G401 (cell line): ENCODE measurements around the gene CFLAR. TPM values are rescaled to one million over a fixed set of nuclear protein-coding genes. Genes with fewer than 3 reads are reported as not detected.

Source experiments
- DNase-seq: peaks from one replicate; pipeline ENCODE4 v3.0.0-alpha.2; 2015; ENCODE audit warnings: low spot score
- in situ Hi-C: cut with HindIII; loops from 2 replicates; pipeline ENCODE4 v1.10.0; 2016; ENCODE audit warnings: low sequenced_read_pairs, mixed read lengths
- total RNA-seq: library from RNA; depleted of rRNA; stranded (reverse); fragments of >200 nt; shearing (Covaris generic); gene quantifications from 2 replicates; pipeline ENCODE4 v1.2.3, GENCODE V29; 2014; rRNA removed

CFLAR gene
- 17.9 and 24.1 TPM in 2 replicates for total RNA-seq

DNA sequence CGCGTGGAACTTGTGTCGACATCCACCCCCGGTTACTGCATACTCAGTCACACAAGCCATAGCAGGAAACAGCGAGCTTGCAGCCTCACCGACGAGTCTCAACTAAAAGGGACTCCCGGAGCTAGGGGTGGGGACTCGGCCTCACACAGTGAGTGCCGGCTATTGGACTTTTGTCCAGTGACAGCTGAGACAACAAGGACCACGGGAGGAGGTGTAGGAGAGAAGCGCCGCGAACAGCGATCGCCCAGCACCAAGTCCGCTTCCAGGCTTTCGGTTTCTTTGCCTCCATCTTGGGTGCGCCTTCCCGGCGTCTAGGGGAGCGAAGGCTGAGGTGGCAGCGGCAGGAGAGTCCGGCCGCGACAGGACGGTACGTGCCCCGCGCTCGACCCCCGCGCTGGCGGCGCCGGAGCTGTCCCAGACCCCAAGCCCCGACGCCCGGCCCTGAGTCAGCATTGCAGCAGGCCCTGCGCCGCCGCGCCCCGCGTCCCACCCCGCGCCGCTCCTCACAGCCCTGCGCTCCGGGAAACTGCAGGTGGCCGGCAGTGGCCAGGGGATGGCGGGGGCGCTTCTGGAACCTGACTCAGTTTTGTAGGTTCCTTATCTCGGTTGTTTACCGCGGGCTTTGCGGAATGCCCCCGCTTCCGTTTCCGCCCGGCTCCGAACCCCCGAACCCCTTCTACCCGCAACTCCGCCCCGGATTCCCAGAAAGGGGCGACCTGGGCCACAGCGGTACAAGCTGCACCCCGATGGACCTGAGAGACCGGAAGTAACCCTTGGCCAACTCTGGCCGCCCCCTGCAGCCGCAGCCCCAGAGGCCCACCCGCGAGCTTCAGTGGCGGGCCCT lies at the start of gene CFLAR:
TSS of gene CFLAR (plus strand) at position 50 of the 844 bp plus-strand sequence. CDS start 13,702 bp downstream, outside the sequence.
- in situ Hi-C loops = no loop called here
- DNase-seq = peak; percentile 78

DNA sequence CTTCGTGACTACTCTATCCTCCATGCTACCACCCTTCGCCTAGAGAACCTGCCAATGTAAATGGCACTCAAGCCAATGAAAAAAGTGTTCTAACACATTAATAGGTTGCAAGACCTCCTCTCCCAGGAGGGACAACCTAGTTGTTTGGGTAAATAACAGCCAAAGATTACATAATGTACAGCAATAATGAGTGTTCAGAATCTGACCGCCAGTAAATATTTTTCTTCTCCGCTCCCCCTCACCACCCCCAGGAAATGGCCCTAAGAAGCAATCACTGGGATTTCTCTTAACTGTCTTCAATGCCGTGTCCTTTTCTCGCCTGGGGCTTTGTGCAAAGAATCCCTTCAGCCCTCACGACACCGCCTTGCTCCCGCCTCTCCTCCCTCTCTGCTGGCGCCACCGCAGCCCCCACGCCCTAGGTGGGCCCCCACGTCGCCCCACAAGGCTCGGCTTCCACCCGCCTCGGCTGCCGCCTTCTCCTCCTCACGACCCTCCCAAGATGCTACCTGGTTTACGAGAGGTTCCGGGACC lies 45.0 kb upstream of the CFLAR start:
- in situ Hi-C loops = no loop called here

DNA sequence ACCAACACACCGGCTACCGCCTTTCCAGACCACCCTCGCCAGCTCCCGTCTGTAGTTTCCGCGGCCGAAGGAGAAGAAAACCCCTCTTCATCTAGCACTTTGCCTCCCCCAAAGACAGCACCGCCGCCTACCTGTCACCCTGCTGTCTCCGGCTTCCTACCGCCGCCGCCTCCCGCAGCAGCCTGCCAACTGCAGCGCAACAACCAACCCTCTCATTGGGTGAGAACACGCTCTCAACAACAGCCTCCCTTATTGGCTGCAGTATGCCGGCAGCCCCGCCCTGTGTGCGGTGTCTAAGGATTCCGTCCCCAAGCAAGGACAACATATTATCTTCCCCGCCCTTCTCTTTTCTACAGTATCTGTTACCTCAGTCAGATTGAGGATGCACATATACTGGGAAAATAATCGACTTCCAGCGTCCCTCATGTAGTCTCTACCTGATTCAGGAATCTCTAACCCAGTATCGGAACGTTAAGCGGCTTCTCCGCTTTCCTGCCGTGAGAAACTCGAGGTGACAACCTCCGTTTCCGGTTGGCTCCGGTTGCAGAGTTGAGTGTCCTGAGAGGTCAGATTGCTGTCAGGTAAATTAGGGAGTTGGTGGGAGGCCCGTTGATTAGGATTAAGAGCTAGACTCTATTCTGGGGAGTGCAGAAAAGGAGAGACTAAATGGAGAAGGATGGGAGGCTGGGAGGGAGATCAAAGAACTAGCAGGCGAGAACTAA lies 44.3 kb upstream of the CFLAR start, which contains the start of the genes HYCC2 and NDUFB3:
TSS of gene HYCC2 (minus strand) at position 193 of the 722 bp plus-strand sequence. CDS start 47,662 bp downstream, outside the sequence.
TSS of gene NDUFB3 (plus strand) at position 523 of the 722 bp plus-strand sequence. CDS start 6,882 bp downstream, outside the sequence.
- in situ Hi-C loops = no loop called here

More for the DNA sequence above, 45.0 kb upstream of the CFLAR start:
- peak; percentile 58 for DNase-seq

DNA sequence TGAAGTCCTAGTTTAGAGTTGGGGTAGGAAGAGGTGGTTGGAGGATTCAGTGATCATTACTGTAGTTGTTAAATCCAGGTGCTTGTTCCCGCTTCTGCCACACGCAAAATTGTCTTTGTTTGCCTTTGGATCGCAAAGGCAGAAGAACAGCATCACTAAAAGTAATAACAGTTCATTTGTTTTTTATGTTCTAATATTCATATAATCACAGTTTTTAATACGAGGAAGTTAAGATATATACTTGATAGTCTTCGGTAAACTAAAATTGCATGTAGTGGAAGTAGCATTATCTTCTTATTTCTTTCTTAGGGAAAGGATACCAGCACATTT lies 43.8 kb upstream of the CFLAR start:
- DNase-seq = no peak
- in situ Hi-C loops = no loop called here

More for the DNA sequence above, 44.3 kb upstream of the CFLAR start, which contains the start of the genes HYCC2 and NDUFB3:
- peak; percentile 95 for DNase-seq

DNA sequence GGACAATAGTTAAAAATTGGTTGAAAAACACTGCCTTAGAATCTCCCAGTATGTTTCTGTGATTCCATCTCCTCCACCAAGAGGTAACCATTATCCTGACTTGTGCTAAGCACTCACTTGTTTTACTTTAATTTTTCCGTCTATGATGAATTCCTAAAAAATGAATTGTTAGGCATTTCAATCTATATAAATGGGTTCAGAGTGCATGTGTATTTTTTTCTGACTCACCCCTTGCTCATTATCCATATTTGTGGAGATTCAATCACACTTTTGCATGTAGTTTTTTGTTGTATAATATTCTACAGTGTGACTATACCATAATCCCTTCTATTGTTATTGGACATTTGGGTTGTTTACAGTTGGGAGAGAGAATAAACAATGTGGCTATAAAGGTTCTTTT lies 42.9 kb upstream of the CFLAR start:
- in situ Hi-C loops = no loop called here
- DNase-seq = no peak

DNA sequence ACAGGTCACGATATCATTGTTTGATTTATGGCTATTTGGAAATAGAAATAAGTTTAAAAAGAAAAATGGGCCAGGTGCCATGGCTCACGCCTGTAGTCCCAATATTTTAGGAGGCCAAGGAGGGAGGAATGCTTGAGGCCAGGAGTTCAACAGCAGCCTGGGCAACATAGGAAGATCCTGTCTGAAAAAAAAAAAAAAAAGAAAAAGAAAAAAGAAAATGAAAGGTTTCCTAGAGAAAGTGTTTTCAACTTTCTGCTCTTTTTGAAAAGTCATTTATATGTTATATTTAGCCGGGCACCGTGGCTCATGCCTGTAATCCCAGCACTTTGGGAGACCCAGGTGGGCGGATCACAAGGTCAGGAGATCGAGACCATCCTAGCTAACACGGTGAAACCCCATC lies 41.0 kb upstream of the CFLAR start:
- in situ Hi-C loops = no loop called here
- DNase-seq = no peak

DNA sequence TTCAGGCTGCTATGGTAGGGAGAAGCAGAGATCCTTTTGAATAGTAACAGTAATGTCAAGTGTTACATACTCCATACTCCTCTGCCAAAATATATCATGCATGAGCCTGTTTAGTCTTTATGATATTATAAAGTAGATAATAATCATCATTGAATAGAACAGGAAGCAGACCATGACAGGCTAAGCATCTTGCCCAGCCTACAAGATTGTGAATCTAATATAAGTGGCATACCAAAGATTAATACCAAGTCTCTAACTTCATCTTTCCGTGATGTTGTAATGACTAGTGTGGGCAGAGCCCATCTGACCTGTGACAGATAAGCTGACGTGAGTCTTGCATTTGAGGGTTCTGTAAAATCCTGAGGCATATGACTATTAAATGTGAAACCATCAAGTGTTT lies 31.1 kb upstream of the CFLAR start:
- in situ Hi-C loops = no loop called here
- DNase-seq = no peak

DNA sequence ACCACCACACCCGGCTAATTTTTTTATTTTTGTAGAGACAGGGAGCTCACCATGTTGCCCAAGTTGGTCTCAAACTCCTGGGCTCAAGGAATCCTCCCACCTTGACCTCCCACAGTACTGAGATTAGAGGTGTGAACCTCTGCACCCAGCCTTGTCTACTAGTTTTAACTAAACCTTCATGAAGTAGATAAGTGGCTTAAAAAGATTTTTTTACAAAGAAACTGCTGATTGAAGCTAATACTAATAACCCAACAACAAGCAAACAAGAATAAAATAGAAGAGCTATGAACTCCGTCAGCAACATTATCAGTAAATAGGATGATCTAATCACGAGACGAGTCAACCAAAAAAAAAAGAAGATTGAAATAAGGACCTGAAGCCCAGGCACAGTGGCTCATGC lies 25.4 kb upstream of the CFLAR start:
- no peak for DNase-seq
- in situ Hi-C loops = no loop called here

DNA sequence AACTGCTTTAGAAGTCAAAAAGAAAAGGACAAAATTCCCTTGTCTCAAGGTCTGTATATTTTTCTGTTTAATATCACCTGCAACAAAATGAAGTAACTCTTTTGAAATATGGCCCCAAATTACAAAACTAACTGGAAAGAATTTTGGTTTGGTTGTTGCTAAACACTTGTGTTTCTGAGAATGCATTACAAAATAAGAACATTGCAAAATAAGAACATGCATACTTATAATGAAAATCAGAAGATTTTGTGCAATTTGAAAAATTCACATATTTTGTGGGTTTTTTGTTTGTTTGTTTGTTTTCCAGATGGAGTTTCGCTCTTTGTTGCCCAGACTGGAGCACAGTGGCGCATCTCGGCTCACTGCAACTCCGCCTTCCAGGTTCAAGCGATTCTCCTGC lies 22.4 kb upstream of the CFLAR start:
- in situ Hi-C loops = no loop called here
- DNase-seq = no peak

DNA sequence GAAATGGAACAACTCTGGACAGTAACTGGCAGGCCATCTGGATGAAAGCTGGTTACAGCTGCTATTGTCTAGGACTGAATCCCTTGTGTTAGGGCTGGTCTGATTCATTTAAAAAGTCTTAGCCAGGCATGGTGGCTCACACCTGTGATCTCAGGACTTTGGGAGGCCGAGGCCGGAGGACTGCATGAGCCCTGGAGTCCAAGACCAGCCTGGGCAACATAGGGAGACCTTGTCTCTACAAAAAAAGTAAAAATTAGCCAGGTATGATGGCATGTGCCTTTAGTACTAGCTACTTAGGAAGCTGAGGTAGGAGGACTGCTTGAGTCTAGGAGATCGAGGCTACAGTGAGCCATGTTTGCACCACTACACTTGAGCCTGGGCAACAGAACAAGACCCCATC lies 15.5 kb upstream of the CFLAR start:
- in situ Hi-C loops = no loop called here
- no peak for DNase-seq

DNA sequence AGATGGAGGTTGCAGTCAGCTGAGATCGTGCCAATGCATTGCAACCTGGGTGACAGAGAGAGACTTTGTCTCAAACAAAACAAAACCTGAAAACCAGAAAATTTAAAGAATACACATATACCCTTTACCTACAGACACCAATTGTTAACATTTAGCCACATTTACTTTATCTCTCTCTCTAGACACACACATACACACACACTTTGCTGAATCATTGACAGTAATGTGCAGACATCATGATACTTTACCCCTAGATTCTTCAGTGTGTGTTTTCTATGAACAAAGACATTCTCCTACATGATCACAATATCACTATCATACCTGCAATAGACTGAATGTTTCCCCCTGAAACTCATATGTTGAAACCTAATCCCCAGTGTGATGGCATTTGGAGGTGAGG lies 10.2 kb upstream of the CFLAR start:
- DNase-seq = no peak
- in situ Hi-C loops = no loop called here

DNA sequence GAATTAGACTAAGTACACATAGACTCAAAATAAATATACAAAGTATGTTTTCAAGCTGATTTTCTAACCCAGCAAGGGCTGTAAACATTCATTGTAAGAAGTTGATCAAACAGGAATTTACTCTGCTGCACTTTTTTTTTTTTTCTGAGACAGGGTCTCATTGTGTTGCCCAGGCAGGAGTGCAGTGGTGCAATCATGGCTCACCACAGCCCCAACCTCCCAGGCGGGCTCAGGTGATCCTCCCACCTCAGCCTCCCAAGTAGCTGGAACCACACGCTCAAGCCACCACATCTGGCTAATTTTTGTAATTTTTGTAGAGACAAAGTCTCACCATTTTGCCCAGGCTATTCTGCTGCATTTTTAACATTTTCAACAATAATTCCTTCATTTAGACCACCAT lies 8.3 kb upstream of the CFLAR start:
- in situ Hi-C loops = no loop called here
- no peak for DNase-seq

DNA sequence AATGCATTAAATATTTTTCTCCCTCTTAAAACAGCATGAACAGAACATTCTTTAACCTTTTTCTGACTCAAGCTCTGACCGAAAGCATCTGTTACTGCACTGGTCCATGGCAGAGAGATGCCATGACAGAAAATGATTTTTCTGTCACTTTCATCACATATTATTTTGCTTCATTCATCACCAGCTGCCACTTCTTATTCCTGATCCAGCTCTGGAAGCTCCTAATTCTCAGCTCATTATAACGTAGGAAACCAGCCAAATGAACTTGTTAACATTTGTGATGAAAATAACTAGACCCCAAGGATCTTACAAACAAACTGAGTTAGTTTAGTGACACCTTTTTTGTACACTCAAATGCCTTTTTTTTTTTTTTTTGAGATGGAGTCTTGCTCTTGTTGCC lies 7.6 kb upstream of the CFLAR start:
- in situ Hi-C loops = no loop called here
- peak; percentile 67 for DNase-seq

DNA sequence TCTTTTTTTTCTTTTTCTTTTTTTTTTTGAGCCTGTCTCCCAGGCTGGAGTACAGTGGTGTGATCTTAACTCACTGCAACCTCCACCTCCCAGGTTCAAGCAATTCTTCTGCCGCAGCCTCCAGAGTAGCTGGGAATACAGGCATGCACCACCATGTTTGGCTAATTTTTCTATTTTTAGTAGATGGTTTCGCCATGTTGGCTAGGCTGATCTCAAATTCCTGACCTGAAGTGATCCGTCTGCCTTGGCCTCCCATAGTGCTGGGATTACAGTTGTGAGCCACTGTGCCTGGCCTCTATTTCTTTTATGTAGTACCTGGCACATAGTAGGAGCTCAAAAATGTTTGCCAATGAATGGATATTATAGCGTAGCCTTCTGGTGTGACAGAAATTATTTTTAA lies 6.8 kb upstream of the CFLAR start:
- in situ Hi-C loops = no loop called here
- DNase-seq = no peak

DNA sequence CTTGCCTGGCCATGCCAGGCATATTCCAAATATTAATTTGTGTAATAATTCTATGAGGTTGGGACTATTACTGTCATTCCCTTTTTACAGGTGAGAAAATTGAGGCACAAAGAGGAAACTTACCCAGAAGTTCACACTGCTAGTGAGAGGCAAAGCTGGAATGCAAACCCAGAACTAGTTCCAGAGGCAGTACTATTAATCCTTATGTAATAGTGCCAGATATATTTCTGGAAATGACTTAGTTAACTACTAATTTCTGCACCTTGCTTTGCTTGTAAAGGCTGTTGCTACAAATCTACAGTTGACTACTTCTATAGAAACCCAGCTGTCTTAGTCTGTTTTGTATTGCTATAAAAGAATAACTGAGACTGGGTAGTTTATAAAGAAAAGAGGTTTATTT lies 5.3 kb upstream of the CFLAR start:
- in situ Hi-C loops = no loop called here
- no peak for DNase-seq

DNA sequence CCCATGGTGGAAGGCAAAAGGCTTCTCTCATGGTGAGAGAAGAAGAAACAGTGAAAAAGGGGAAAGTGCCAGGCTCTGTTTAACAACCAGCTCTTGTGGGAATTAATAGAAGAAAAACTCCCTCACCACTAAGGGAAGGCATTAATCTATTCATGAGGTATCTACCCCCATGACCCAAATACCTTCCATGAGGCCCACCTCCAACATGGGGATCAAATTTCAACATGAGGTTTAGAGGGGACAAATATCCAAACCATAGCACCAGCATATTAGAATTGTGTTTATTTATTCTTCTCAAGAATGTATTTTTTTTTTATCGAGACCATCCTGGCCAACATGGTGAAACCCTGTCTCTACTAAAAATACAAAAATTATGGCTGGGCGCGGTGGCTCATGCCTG lies 4.9 kb upstream of the CFLAR start:
- in situ Hi-C loops = no loop called here
- DNase-seq = no peak

DNA sequence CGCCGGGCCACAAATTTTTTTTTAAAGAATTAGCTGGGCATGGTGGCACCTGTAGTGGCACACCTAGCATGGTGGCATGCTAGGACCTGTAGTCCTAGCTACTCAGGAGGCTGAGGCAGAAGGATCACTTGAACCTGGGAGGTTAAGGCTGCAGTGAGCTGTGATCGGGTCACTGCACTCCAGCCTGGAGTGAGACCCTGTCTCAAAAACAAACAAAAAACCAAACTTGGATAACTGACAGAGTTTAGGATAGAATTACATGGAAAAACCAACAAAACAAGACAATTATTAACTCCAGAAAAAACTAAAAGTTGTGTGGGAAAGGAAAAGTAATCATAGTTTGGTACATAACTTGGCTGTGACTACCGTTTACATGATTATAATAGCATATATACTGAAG lies 1.6 kb upstream of the CFLAR start:
- in situ Hi-C loops = no loop called here
- no peak for DNase-seq

DNA sequence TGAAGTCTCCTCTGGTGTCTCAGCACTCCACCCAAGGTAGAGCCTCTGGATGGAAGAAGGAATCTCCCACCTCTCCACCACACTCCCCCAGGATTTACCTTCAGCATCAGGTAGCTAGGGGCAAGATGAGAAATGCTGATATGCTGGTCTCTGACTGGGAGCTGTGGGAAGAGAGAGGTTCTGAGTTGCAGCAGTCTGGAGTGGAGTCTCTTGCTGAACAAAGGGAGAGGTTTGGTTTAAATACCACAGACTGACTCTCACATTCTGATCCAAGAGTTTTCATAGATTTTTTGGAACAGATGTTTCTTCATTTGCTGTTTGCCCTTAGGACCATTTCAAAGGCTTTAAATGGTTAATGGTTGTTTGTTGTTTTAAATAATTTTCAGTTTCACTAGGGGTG lies 1.1 kb upstream of the CFLAR start:
- no peak for DNase-seq
- in situ Hi-C loops = no loop called here

DNA sequence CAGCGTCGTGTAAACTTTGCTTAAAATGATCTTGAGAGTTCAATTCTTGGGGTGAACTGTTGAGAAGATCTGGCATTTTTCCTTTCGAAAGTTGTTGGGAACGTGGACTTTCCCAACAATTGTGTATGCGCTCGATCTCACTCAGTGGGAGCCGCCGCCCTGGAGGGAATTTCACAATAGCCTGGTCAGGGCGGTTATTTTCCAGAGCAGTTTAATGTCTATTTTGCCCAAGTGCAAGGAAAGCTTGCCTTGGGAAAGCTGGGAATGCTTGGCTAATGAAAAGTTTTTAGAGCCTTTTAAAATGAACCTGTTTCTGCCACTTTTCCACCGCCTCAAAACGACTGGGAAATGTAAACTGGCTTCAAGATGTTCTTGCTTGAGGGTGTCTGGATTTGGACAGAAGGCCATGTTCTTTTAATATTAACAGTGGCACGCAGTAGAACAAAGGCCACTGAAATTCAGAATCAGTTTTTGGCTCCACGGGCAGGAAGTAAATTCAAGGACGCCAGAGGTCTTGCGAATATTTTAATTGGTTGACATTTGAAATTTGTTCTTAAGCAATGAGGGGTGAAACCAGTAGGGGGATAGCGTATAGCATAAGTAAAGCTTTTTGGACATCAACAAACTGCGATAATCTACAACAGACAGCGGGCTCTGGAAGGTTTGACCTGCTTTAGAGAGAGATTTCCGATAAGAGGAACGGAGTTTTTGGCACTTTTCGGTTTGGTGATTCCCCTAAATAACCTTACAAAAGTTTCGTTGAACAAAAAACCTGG lies 1.2 kb downstream of the CFLAR start:
- peak; percentile 64 for DNase-seq
- in situ Hi-C loops = no loop called here
